Bronchial epithelial cell (primary cell): ENCODE data around the gene UMODL1. TPM values are rescaled to one million over a fixed set of nuclear protein-coding genes. Genes with fewer than 3 reads are reported as not detected.

Experiments
- DNase-seq: peaks from one replicate; pipeline ENCODE4 v3.0.0-alpha.2; 2010; ENCODE audit warnings: low read depth
- FAIRE-seq: peaks from 2 replicates; lab custom pipeline; 2011; peaks lifted over from hg19 to GRCh38; lab: Jason Lieb, UNC
- H3K27me3 ChIP-seq: 2 replicates; pipeline ENCODE4 v1.5.1; 2011; ENCODE audit warnings: low read length; ENCODE audit not compliant: control insufficient read depth, insufficient read depth
- H3K36me3 ChIP-seq: 2 replicates; pipeline ENCODE4 v1.5.1; 2011; ENCODE audit warnings: low read length; ENCODE audit not compliant: control insufficient read depth, insufficient read depth
- H3K4me3 ChIP-seq: 2 replicates; pipeline ENCODE4 v1.5.1; 2011; ENCODE audit warnings: mild to moderate bottlenecking, low read depth, low read length, control low read depth
- CTCF ChIP-seq: IDR thresholded peaks from 2 replicates; pipeline ENCODE4 v1.5.1; 2011; ENCODE audit warnings: mild to moderate bottlenecking, moderate library complexity, low read length, control low read depth, inconsistent platforms; ENCODE audit not compliant: insufficient read depth, severe bottlenecking
- total RNA-seq: library from RNA; depleted of rRNA; stranded (reverse); fragments of >200 nt; gene quantifications from 2 replicates; pipeline ENCODE4 v1.2.1, GENCODE V29; 2014

Gene UMODL1
- total RNA-seq, 1 donor from 2014 or later, result not detected

- no peak for TF ChIP-seq CTCF
- Histone ChIP-seq H3K36me3 (no peaks in the 10 kb centered on the region), H3K27me3 (peaks cover 10% of the 10 kb centered on the region), H3K4me3 (no peak overlapping the region)
- FAIRE-seq, result no peak
- DNase-seq, result no peak
Measured at GRCh38 chr21:42026082-42026435, 45.1 kb upstream of the UMODL1 start.

GRCh38 chr21:42027085-42027821 is 43.9 kb upstream of the UMODL1 start:
- no peak overlapping the region for H3K4me3 ChIP-seq
- FAIRE-seq (peak; percentile 99), DNase-seq (no peak)
- TF ChIP-seq CTCF, result no peak
- no peaks in the 10 kb centered on the region for H3K36me3 ChIP-seq
- peaks cover 18% of the 10 kb centered on the region for H3K27me3 ChIP-seq

- no peaks in the 10 kb centered on the region for H3K36me3 ChIP-seq
Measured at GRCh38 chr21:42027822-42028765, 43.0 kb upstream of the UMODL1 start.

GRCh38 chr21:42028766-42029425 is 42.2 kb upstream of the UMODL1 start:
- no peak for DNase-seq
- no peak for FAIRE-seq

More at GRCh38 chr21:42027822-42028765, 43.0 kb upstream of the UMODL1 start:
- Histone ChIP-seq H3K4me3 (no peak overlapping the region), H3K27me3 (peaks cover 18% of the 10 kb centered on the region)
- FAIRE-seq (no peak), DNase-seq (no peak)
- TF ChIP-seq CTCF, result no peak

GRCh38 chr21:42030311-42030710 is 40.8 kb upstream of the UMODL1 start:
- FAIRE-seq, result no peak
- TF ChIP-seq CTCF, result no peak
- no peak for DNase-seq
- H3K27me3 ChIP-seq, result peaks cover 18% of the 10 kb centered on the region
- H3K36me3 ChIP-seq, result no peaks in the 10 kb centered on the region
- H3K4me3 ChIP-seq, result no peak overlapping the region

More at GRCh38 chr21:42028766-42029425, 42.2 kb upstream of the UMODL1 start:
- no peak for TF ChIP-seq CTCF
- Histone ChIP-seq H3K4me3 (no peak overlapping the region), H3K27me3 (peaks cover 18% of the 10 kb centered on the region), H3K36me3 (no peaks in the 10 kb centered on the region)
